NCI-H2081 treated with DMSO at 0.1 percent for 48 hours (cell line): Measurements from ENCODE around the gene PRG2.
A peak's percentile ranks its signal among the peaks of the same experiment; 100 is the strongest.
"Not testable (repeated sequence)": the region's sequence is repeated elsewhere in the genome, so short reads cannot be mapped to it uniquely, and the experiment has no call there.

Source experiments
- DNase-seq: peaks from one replicate; lab custom pipeline; 2025; lab: John Stamatoyannopoulos, UW

The PRG2 gene

GRCh38 chr11:57347336-57347735, 43.1 kb downstream of the PRG2 start:
- no peak for DNase-seq

- peak; percentile 12 for DNase-seq
Measured at GRCh38 chr11:57345555-57346211, 44.8 kb downstream of the PRG2 start.

GRCh38 chr11:57344826-57345225, 45.6 kb downstream of the PRG2 start:
- no peak for DNase-seq

GRCh38 chr11:57343825-57344224, 46.6 kb downstream of the PRG2 start:
- DNase-seq = no peak

- DNase-seq = no peak
Measured at GRCh38 chr11:57342702-57343101, 47.7 kb downstream of the PRG2 start.

GRCh38 chr11:57341250-57341808, 49.1 kb downstream of the PRG2 start:
- DNase-seq = no peak

GRCh38 chr11:57340039-57340615, 50.3 kb downstream of the PRG2 start:
- DNase-seq = no peak

- DNase-seq = no peak
Measured at GRCh38 chr11:57339328-57339727, 51.1 kb downstream of the PRG2 start.

GRCh38 chr11:57338142-57338541, 52.3 kb downstream of the PRG2 start, which contains the start of gene P2RX3:
Gene P2RX3, plus strand, starts transcription at chr11:57338352. Its CDS starts 199 bp downstream, at chr11:57338551.
- DNase-seq = no peak

- not testable (repeated sequence) for DNase-seq
Measured at GRCh38 chr11:57336856-57337255, 53.6 kb downstream of the PRG2 start.
